HTR-8/SVneo (cell line): ENCODE data around the gene CDT1.

Experiments used
- DNase-seq: peaks from one replicate; pipeline ENCODE4 v3.0.0; 2011; ENCODE audit warnings: low spot score, mixed read lengths; ENCODE audit not compliant: insufficient read length
- FAIRE-seq: peaks from 2 replicates; lab custom pipeline; 2011; peaks lifted over from hg19 to GRCh38; lab: Jason Lieb, UNC

CDT1 gene

DNA sequence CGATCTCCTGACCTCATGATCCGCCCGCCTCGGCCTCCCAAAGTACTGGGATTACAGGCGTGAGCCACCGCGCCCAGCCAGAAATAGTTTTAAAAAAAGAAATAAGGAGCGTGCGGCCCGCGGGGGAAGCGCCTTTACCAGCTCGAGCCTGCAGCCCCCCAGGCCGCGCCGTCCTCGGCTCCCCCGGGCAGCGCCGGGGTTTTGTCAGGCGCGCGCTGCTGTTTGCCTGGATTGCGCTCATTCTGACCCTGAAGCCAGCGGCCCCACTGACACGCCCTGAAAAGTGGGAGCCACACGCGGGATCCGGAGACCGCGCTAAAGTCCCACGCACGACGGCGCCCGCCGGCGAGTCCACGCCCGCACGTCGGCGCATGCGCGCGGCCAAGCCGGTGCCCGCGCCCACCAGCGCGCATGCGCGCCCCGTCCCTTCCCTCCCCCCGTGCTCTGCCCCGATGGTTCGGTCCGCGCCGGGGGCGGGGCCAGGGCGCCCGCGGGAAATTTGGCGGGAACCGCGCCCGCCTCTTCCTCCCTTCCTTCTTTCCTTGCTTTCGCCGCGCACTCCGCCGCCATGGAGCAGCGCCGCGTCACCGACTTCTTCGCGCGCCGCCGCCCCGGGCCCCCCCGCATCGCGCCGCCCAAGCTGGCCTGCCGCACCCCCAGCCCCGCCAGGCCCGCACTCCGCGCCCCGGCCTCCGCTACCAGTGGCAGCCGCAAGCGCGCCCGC lies at the start of gene CDT1:
Gene CDT1, plus strand, starts transcription at position 526 of the 724 bp plus-strand sequence. Its CDS starts 43 bp downstream, at position 569.
- FAIRE-seq (peak; percentile 99), DNase-seq (peak; percentile 97)

DNA sequence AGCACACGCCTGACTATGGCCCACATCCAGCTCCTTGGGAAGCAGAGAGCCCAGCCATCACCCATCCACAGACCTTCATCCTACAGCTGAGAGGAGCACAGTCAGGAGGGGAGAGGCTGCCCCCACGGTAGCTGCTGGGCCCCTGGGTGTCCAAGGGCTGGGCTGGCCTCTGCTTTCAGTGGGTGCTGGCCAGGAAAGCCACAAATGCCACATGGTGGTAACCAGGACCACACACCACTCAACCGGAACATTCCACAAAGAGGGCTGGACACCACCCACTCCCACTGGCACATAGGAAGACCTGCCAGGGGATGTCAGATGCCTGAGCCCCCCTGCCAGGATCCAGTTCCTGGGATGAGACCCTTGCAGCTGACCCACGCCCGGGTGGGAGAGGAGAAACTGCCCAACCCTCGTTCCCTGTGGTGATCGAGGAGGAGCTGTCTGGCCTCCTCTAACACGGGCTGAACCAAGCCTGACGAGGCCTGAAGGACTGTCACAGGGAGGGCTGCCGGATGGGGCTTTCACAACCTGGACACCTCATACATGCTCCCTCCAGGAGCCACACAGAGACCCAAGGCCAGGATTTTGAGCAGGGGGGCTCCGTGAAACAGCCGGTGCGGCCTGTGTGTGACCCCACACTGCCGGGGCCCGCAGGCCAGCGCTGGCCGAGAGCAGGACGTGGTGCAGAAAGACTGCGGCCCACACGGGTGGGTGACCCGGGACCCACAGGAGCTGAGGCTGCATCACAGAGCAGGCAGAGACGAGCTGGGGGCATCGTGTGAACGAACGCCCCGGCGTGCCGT lies 49.3 kb upstream of the CDT1 start:
- FAIRE-seq, result no peak
- DNase-seq, result no peak

DNA sequence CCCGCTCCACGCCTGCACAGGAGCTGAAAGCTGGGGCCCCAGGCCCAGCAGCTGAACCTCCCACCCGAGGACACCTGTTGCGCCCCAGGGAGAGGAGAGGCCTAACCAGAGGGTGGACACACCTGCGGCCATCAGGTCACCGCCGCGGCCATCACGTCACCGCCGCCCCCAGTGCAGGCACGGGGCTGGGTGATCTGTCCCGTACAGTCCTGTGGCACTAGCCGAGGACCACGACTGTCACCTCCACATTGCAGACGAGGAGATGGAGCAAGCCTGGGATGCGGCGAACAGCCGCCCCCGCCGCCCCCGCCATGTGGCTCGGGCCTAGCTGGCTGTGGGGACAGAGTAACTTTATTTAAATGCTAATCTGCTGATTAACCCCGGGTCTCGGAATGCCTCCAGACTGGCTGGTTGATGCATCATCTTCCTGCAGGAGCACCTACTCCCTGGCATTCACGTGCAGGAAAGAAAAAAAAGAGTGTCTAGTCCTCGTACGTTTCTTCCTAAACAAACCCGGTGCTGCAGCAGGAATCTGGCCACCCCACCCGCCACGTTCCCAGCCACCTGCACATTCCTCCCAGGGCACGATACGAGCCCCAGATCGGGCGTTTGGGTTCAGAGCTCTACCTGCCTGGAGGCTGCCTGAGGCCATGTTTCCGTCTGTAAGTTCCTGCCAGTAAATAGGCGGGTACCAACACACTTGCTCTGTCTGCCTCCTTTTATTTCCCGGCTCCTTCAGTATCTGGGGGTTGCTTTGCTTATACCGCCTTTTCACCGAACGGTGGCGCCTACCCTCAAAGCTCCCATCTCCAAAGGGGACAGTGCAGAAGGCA lies 48.5 kb upstream of the CDT1 start:
- no peak for FAIRE-seq

DNA sequence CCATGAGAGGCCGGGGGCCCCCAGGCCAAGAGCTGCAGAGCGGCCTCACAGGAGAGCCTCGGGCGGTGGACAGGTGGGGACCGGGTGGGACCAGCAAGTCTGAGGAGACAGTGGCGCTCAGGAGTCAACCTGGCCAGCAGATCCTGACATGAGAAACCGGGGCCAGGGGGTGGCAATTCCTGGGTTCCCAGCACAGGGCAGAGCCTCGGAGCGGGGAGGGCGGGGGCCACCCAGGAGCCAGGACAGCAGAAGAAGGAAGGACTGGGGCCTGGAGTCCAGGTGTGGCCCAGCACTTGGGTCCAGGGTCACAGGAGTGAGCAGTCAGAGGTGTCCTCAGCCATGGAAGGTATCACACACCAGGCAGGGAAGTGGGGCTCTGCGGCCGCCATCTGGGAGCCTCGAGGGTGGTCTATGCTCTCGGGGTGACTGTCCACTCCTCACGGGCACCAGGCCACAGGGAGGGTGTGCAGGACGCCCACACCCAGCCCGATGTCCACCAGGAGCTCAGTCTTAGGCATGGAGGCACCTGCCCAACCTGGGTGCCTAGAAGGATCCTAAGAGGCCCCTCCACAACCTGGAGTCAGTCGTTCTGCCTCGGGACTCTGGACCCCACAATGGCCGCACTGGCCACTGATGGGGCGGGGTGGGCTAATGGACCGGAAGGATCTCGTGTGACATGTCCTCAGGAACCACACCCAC lies 47.7 kb upstream of the CDT1 start:
- no peak for FAIRE-seq

More for the DNA sequence above, 48.5 kb upstream of the CDT1 start:
- no peak for DNase-seq

DNA sequence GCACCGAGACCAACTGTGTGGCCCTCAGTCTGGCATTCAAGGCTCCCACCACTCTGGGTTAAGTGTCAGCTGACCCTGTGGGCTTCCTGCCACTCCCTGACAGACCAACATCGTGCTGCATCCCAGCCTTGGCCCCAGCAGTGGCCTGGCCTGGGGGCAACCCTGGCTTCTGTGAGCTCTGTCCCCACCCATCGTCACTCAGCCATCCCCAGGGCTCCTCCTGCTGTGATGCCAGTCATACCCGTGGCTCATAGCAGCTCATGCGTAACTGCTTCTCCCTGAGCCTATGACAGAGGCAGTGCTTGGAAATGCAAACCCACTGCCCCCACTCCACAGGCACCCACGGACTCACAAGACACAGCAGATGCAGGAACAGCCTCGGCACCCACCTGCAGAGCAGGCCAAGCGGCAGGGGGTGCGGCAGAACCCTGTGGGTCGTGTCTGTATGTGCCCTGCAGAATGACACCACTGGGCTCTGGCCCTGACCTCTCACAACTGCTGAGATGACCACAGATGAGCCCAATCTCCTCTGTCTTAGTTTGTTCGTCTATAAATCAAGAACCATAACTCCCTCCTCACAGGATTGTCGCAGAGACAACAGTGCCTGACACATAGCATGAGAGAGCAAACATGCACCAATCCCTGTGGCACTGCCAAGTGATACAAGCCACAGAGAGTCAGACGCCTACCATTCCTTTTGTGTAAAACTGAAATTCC lies 45.2 kb upstream of the CDT1 start:
- FAIRE-seq, result no peak

More for the DNA sequence above, 47.7 kb upstream of the CDT1 start:
- no peak for DNase-seq

DNA sequence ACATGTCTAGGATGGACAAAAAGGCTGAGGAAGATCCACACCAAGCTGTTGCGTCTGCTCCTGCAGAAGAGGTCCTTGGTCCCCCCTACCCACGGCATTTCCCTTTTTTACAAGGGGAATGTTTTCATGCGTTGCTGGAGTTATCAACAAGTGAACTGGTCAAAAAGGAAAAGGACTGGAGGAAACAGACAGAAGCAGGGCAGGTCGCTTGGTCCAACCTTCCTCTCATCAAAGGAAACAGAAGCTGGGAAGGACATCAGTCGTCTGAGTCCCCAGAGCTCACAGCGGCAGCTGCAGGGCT lies 44.7 kb upstream of the CDT1 start:
- FAIRE-seq, result no peak
- no peak for DNase-seq

More for the DNA sequence above, 45.2 kb upstream of the CDT1 start:
- DNase-seq, result no peak

DNA sequence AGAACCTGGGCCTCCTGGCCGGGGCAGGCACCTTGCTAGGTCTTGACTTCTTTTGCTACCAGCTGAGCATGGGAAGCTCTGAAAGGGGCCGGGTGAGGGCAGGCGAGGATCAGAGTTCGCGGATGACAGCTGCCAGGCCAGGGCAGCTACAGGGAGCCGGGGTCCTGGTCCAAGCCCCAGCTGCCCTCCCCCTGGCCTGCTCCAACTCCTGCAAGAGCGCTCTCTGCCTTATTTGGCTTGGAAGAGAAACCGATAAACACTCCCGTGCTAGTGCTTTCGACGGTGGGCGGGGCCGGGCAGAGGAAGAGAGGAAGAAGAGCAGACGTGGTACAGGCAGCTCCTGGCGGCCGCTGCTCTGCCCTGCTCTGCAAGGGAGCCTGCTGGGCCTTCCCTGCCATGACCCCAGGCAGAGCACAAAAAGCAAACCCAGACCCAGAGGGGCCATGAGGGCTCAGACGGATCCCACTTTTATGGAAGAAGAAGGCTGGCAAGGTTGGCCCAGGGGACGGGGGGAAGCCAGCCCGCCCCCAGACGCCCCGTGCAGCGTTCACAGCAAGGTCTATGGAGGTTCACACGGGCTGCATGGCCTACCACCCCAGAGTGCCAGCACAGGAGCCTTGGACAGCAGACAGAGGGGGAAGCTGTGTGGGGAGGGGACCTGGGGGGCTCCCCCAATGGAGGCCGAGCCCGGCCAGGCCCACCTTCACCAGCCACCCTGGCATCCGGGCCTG lies 44.2 kb upstream of the CDT1 start:
- no peak for DNase-seq
- FAIRE-seq, result no peak

DNA sequence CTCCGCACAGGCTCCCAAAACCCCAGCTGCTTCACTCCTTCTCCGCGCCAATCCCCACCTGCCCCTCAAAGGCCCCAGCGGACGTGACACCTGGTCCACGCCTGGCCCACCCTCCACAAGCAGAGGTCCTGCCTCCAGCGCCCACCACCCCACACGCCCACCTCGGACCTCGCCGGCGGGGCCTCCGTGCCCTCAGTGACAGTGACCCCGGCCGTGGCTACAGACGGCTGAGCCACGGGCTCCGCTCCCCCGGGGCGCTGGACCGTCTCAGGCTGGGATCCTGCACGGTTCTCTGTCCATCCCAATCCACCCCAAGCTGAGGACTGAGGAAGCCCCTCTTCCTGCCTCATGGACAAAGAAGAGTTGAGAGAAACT lies 43.6 kb upstream of the CDT1 start:
- DNase-seq (no peak), FAIRE-seq (no peak)

DNA sequence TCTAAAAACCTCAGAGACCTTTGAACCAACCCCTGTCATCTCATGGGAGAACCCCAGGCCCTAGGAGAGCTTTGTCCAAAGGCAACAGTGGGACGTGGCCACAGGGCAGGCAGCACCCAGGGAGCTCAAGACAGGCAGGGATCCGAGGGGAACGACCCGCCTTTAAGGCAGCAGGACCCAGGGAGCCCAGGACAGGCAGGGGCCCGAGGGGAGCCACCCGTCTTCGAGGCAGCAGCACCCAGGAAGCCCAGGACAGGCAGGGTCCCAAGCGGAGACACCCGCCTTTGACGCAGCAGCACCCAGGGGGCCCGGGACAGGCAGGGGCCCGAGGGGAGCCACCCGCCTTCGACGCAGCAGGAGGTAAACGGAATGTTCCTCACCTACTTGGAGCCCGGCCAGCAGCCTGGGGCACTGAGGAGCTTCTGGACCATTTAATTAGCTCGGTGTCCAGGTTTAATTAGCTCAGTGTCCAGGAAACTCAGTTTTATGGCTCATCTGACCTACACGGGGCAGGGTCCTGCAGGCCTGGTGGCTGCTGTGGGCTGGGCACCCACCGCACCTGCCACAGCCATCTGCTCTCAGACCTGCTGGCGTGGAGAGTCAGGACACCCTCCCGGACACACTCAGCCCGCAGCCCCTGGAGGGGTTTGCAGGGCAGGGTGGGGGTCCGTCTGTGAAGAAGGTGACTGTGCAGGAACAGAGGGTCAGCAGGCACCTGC lies 43.0 kb upstream of the CDT1 start:
- DNase-seq, result no peak
- FAIRE-seq, result no peak

DNA sequence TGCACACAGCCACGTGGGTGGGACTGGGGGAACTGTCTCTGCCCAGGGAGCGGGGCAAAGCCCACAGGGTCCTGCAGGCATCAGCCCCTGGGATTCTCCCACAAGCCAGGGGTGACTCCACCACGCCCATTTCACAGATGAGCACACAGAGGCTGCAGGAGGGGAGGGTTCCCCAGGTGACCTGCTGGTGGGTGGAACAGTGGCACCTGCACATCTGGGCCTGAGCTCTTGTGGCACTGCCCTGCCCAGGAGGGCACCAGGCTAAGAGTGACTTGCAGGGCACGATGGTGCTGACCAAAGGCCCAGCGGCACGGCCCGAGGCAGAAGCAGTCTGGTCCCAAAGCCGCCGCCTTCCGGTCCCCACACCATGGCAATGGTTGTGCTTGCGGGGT lies 42.5 kb upstream of the CDT1 start:
- no peak for FAIRE-seq
- no peak for DNase-seq

DNA sequence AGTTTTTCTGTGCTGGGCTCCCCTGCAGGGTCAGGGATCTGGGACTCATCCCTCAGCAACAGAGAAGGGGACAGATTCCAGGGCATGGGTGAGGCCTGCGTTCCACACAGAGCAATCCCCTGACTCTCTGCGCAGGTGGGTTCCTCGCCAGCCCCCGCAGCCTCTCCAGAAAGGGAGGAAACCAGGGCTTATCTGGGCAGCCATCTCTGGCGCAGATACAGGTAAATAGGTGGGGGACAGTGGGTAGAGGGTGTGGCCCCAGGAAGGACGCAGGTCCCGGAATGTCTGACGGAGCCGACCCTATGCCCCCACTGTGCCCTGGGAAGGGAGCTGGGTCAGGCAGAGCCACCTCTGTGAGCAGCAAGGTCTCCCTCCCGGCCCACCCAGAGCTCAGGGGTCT lies 41.8 kb upstream of the CDT1 start:
- DNase-seq (no peak), FAIRE-seq (no peak)

DNA sequence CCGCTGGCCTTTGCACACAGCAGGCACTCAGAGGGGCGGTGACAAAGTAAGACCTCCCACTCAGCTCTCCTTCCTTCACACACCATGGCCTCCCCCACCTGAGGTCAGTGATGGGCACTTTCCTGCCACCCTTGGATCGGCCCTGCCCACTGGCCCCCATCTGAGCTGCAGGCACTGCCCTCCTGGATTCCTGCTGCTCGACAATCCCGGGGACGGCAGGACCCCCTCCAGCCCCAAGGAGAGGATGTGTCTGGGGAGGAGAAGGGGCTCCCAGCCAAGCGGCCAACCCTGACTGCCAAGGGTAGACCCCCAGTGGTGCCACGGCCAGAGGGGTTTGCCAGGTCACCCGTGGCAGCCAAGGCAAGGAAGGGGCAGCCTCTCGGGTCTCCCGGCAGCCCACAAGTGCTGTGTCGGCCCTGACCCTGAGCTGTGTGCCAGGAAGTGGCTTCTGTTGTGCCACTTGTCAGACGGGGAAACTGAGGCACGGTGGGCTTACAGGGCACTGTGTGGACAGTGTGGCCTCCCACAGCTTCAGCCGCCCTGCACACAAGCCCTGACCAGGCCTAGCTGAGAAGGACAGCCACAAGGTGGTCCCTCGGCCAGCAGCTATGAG lies 41.2 kb upstream of the CDT1 start:
- FAIRE-seq (no peak), DNase-seq (no peak)

DNA sequence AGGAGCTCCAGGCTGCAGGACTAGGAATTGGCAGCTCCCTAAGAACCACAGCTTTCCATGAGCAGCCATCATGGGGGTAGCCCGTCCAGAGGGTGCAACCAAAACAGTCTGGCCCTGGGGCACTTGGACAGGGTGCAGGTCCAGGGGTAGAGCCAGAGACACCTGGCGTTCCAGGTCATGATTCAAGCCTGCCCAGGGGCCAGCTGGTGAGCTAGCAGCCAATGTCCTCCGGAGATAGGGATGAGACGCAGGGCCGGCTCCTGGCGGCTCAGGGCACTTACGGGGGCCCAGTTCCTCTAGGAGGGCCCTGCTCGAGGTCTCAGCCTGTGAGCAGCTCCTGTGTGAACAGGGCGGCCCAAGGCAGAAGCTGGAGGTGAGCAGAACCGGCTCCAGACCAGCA lies 40.6 kb upstream of the CDT1 start:
- DNase-seq (no peak), FAIRE-seq (no peak)

DNA sequence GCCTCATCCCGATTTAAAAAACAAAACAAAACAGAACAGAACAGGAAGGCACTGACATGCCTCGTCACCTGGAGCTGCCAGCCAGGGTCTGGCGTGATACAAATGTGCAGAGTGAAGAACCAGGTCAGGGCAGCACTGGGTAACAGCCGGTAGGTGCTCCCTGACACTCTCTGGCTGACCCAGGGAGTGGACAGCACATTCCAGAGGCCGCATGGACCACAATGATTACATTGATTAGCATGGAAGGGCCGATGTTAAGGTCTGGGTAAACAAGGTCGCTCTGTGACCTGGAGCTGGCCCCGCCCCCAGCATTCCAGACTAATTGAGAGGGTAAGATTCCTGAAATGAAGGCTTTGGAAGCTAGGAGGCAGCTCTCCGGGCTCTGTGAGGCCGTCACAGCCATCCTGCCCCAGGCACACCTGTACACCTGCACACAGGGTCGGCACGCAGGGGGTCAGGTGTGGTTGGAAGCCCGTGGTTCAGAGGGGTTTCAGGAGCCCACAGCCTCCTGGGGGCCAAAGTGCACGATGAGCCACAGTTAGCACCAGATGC lies 40.0 kb upstream of the CDT1 start:
- DNase-seq, result no peak
- FAIRE-seq, result no peak

DNA sequence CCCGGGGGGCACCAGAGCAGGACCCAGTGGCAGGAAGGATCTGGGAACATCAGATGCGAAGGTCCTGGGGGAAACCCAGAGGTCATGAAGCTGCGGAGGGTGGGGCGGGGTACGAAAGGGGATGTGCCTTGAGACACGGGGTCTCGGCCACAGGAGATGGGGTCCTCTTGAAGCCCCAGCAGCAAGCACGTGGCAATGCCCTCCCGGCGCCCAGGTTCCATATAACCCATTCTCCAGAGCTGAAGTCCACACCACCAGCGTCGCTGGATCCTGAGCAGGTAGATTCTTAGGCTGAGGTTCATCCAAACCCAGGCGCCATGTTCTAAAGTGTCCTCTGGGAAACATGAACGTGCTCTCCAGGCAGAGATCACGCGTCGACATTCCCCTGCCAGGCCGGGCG lies 39.5 kb upstream of the CDT1 start:
- DNase-seq (no peak), FAIRE-seq (no peak)

DNA sequence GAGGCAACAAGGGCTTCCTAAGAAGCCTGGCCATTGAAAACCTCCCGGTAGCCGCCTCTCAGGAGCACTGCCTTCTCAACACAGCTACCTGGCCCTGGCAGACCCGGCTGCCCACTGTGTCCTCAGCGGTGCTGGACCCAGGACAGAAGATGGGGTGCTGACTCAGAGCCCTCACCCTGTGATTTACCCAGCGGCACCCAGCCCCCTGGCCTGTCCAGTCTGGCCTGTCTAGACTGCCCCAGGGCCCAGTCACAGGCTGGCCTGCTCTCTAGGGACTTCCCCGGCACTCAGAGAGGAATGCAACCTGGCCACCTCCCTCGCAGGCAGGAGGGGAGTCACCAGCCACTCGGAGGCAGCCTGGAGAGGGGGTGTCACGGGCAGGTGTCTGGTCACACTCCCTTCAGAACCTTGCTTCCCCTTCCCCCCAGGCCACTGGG lies 38.7 kb upstream of the CDT1 start:
- FAIRE-seq (no peak), DNase-seq (peak; percentile 51)

DNA sequence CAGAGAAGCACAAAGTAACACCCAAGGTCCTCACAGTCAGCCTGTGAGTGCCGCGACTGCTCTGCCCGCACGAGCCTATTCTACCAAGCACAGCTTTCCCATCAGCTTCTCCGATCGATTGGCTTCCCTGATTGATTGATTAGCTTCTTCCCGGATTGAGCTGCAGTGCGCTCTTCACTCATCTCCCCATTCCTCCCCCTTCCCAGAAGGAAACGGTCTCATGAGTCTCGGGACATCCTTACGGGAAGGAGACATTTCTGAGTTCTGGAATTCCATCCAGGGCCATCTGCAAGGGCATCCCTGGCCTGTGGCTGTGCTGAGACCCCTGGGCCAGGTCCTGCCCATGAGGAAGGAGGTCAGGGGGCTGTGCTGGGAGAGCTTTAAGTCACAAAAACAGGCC lies 36.6 kb upstream of the CDT1 start:
- FAIRE-seq (no peak), DNase-seq (no peak)
